HUES64 (cell line): ENCODE results near the gene ARHGAP26.

Source experiments
- H3K27ac ChIP-seq: 2 replicates; pipeline ENCODE4 v1.7.0; 2013; ENCODE audit warnings: low read depth, low read length, inconsistent platforms
- H3K27me3 ChIP-seq: 2 replicates; pipeline ENCODE4 v1.6.1; 2013; ENCODE audit warnings: mild to moderate bottlenecking, low read length; ENCODE audit not compliant: insufficient read depth
- H3K36me3 ChIP-seq: 2 replicates; pipeline ENCODE4 v1.6.1; 2013; ENCODE audit warnings: mild to moderate bottlenecking, low read length; ENCODE audit not compliant: insufficient read depth
- H3K4me1 ChIP-seq: 2 replicates; pipeline ENCODE4 v1.6.1; 2013; ENCODE audit warnings: mild to moderate bottlenecking, low read length, moderate library complexity; ENCODE audit not compliant: insufficient read depth
- H3K4me3 ChIP-seq: 2 replicates; pipeline ENCODE4 v1.5.1; 2013; ENCODE audit warnings: mild to moderate bottlenecking, low read length, moderate library complexity
- H3K9ac ChIP-seq: 2 replicates; pipeline ENCODE4 v1.6.1; 2013; ENCODE audit warnings: mild to moderate bottlenecking, low read depth, low read length
- H3K9me3 ChIP-seq: 2 replicates; pipeline ENCODE4 v1.6.1; 2013; ENCODE audit warnings: low read depth, low read length; ENCODE audit not compliant: insufficient read depth
- WGBS: fragments of 150-250, 120-280 bp; methylation state at CpG from one replicate; pipeline ENCODE4 v1.1.7; 2013; ENCODE audit warnings: missing lambda C conversion rate; 5-methylcytosine and 5-hydroxymethylcytosine counted together

The ARHGAP26 gene

GRCh38 chr5:142859037-142859436 is 88.9 kb downstream of the ARHGAP26 start:
- WGBS = 98% methylated on average over 2 of the region's 2 CpGs
- Histone ChIP-seq H3K36me3 (no peaks in the 10 kb centered on the region), H3K4me1 (peaks cover 33% of the 10 kb centered on the region)

GRCh38 chr5:142860270-142860669 is 90.1 kb downstream of the ARHGAP26 start:
- 96% methylated on average over 2 of the region's 2 CpGs for WGBS
- no peaks in the 10 kb centered on the region for H3K9me3 ChIP-seq

More at GRCh38 chr5:142859037-142859436, 88.9 kb downstream of the ARHGAP26 start:
- H3K27me3 ChIP-seq = no peaks in the 10 kb centered on the region
- H3K4me3 ChIP-seq = no peak overlapping the region
- no peak overlapping the region for H3K9ac ChIP-seq
- H3K9me3 ChIP-seq = no peaks in the 10 kb centered on the region
- H3K27ac ChIP-seq = no peak overlapping the region

DNA sequence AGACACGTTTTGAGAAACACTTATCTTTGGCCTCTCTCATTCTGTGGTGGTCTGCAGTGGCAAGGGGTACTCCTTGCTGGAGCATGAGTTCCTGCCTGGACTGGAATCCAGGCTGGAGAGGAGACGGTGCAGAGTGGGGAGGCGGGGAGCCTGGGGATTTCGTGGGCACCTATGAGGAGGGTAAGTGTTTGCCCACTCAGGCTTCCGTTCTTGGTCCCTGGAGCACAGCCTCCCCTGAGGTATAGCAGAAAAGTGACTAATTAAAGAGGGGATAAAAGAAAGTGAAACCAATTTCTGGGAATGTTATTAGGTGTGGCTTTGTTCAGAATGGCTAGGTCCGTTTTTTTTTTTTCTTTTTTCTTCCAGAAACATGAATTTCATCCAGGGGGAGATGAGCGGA is 90.8 kb downstream of the ARHGAP26 start:
- no peak overlapping the region for H3K9ac ChIP-seq
- WGBS = 94% methylated on average over 7 of the region's 7 CpGs
- H3K4me1 ChIP-seq = peaks cover 53% of the 10 kb centered on the region
- no peaks in the 10 kb centered on the region for H3K9me3 ChIP-seq
- no peak overlapping the region for H3K27ac ChIP-seq
- H3K4me3 ChIP-seq = no peak overlapping the region
- H3K27me3 ChIP-seq = no peaks in the 10 kb centered on the region
- H3K36me3 ChIP-seq = no peaks in the 10 kb centered on the region

More at GRCh38 chr5:142860270-142860669, 90.1 kb downstream of the ARHGAP26 start:
- Histone ChIP-seq H3K4me3 (no peak overlapping the region), H3K4me1 (peaks cover 46% of the 10 kb centered on the region), H3K27me3 (no peaks in the 10 kb centered on the region), H3K9ac (no peak overlapping the region), H3K36me3 (no peaks in the 10 kb centered on the region), H3K27ac (no peak overlapping the region)

DNA sequence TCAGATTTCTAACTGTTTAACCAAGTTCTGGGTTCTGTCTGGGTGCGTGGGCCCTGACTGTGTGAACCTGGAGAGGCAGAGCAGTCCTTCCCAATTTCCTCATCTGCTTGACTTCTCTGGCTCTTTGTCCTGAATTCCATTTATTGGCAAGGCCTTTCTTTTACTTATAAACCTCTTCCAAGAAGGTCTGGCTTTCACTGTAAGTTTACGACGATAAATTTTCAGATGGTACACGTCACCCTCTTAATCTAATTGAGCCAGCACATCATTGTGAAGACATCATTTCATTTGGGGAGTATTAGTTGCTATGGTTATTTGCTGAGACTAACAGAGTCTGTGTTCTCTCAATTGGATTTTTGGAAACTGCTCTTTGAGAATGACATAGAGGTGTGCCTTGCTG is 92.4 kb downstream of the ARHGAP26 start:
- H3K9ac ChIP-seq = no peak overlapping the region
- no peaks in the 10 kb centered on the region for H3K36me3 ChIP-seq
- H3K9me3 ChIP-seq = no peaks in the 10 kb centered on the region
- WGBS = 97% methylated on average over 4 of the region's 4 CpGs
- no peak overlapping the region for H3K4me3 ChIP-seq
- H3K27ac ChIP-seq = no peak overlapping the region
- H3K4me1 ChIP-seq = peaks cover 56% of the 10 kb centered on the region
- H3K27me3 ChIP-seq = no peaks in the 10 kb centered on the region

DNA sequence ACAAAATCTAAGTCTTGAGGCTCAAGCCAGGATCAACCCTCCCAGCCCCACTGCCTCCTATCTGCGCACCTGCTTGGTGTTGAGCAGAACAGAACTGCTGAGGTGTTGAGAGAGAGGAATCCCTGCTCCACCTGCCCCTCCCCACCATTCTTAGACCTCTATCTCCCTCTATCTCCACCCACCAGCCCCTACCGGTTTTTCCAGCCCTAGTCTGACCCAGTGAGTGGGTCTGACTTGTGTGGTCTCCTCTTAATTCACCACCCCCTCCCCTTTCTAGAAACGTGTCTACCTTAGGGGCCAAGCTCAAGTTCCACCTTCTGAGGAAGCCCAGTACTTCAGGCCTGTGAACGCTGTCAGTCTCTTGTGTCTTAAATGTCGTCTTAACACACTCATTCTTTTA is 93.7 kb downstream of the ARHGAP26 start:
- no peaks in the 10 kb centered on the region for H3K9me3 ChIP-seq
- peak overlapping the region; percentile 15 for H3K9ac ChIP-seq
- H3K4me3 ChIP-seq = peak overlapping the region; percentile 19
- no peaks in the 10 kb centered on the region for H3K27me3 ChIP-seq
- H3K36me3 ChIP-seq = no peaks in the 10 kb centered on the region
- H3K27ac ChIP-seq = peak overlapping the region; percentile 80
- H3K4me1 ChIP-seq = peaks cover 54% of the 10 kb centered on the region
- WGBS = 30% methylated on average over 5 of the region's 5 CpGs

GRCh38 chr5:142864290-142865260 is 94.4 kb downstream of the ARHGAP26 start:
- Histone ChIP-seq H3K36me3 (no peaks in the 10 kb centered on the region), H3K4me1 (peaks cover 54% of the 10 kb centered on the region), H3K4me3 (peak overlapping the region; percentile 19), H3K27ac (peak overlapping the region; percentile 80), H3K9ac (peak overlapping the region; percentile 15), H3K27me3 (no peaks in the 10 kb centered on the region), H3K9me3 (no peaks in the 10 kb centered on the region)
- WGBS = 56% methylated on average over 13 of the region's 13 CpGs

DNA sequence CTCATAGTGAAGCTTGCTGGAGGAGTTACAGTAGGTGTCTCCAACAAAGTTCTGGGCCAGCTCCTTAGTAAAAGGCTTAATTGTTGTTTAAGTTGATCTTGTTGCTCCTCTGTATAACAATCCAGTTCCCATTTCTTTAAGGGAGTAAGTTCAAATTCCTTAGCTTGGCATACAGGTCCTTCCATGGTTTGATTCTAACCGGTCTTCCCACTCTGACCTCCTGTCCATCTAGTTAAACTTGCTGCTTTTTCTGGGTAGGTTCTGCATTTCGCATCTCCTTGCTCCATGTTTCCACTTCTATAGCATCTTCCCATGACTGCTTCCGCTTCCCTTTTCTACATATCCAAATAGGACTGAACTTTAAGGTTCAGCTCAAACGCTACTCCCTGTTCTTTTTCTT is 95.5 kb downstream of the ARHGAP26 start:
- no peaks in the 10 kb centered on the region for H3K27me3 ChIP-seq
- no peak overlapping the region for H3K27ac ChIP-seq
- H3K4me3 ChIP-seq = no peak overlapping the region
- H3K9ac ChIP-seq = no peak overlapping the region
- H3K36me3 ChIP-seq = no peaks in the 10 kb centered on the region
- peaks cover 53% of the 10 kb centered on the region for H3K4me1 ChIP-seq
- WGBS = 92% methylated on average over 4 of the region's 4 CpGs
- no peaks in the 10 kb centered on the region for H3K9me3 ChIP-seq

DNA sequence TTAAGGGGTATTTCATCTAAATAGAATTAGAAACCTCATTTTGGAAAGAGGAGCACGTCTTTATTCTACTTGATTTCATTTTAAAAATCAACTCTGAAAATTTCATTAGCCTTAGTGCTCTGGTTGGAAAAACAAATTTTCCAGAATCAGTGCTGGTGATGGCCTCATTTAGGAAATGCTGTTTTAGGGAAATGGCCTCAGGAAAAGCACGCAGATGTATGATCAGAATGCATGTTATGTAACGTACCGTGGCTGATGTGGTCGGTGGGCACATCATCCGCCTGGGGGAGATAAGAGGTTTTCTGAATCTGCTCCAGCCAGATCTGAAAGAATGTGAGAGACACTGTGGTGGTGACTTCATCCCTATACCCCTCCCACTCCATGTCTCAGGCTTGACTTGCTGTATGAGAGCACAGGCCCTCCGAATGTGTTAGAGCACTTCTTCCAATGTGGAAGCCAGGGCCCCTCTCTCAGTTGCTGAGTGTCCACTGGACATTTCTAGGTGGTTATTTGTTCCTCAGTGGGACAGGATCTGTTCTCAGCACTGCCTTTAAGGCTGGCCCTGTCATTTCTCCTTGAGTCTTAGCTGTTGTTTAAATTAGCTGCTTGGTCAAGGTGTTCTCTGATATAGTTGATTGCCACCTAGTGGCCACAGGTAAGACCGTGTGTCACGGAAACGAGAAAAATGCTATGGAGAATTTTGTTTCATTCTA is 96.5 kb downstream of the ARHGAP26 start:
- Histone ChIP-seq H3K4me3 (no peak overlapping the region), H3K27ac (peak overlapping the region; percentile 51; the same call in 1 of the 2 replicates), H3K9ac (no peak overlapping the region), H3K36me3 (no peaks in the 10 kb centered on the region), H3K9me3 (no peaks in the 10 kb centered on the region), H3K4me1 (peaks cover 54% of the 10 kb centered on the region), H3K27me3 (no peaks in the 10 kb centered on the region)
- WGBS = 38% methylated on average over 9 of the region's 10 CpGs

GRCh38 chr5:142869886-142870285 is 99.7 kb downstream of the ARHGAP26 start:
- Histone ChIP-seq H3K36me3 (no peaks in the 10 kb centered on the region), H3K4me3 (no peak overlapping the region), H3K9ac (no peak overlapping the region), H3K9me3 (no peaks in the 10 kb centered on the region), H3K27me3 (no peaks in the 10 kb centered on the region), H3K4me1 (peaks cover 44% of the 10 kb centered on the region), H3K27ac (no peak overlapping the region)
- 97% methylated on average over 3 of the region's 3 CpGs for WGBS

GRCh38 chr5:142870532-142871362 is 100.6 kb downstream of the ARHGAP26 start:
- Histone ChIP-seq H3K4me3 (no peak overlapping the region), H3K36me3 (no peaks in the 10 kb centered on the region), H3K9ac (no peak overlapping the region), H3K4me1 (peaks cover 35% of the 10 kb centered on the region), H3K27ac (no peak overlapping the region), H3K9me3 (no peaks in the 10 kb centered on the region), H3K27me3 (no peaks in the 10 kb centered on the region)
- 93% methylated on average over 9 of the region's 9 CpGs for WGBS
